Stimulated activated CD4-positive, alpha-beta T cell treated with anti-CD3 and anti-CD28 coated beads, TNF-alpha, amount 100 ng/mL, for 4 hours (primary cell): Measurements from ENCODE around the gene DHX35.

ENCODE experiments used
- DNase-seq, 3 experiments: peaks; one replicate each; pipeline ENCODE4 v3.0.0-alpha.2; 2020; ENCODE audit warnings: low read depth in 3 of 3

Gene DHX35

GRCh38 chr20:39021748-39022147 lies 59.6 kb downstream of the DHX35 start:
- DNase-seq = no peak

- no peak for DNase-seq
Measured at GRCh38 chr20:39025883-39026282, 63.7 kb downstream of the DHX35 start.

DNA sequence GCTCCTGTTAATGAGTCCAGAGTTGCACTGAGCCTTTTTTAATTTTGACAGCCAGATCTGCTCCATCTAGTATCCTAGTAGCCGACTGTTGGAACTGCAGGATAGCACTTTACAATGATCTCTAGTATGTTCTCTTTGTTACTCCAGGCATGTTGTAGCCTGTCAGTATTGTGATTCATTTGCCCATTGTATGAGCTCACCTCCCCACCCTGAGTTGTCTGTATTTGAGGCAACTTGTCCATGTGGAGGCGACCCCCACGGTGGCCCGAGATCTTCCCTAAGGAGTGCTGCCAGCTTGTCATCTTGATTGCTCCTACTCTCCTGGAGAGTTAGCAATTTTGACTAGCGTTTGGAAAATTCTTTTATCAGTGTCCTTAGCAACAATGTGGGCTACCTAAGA lies 67.2 kb downstream of the DHX35 start:
- DNase-seq = no peak

DNA sequence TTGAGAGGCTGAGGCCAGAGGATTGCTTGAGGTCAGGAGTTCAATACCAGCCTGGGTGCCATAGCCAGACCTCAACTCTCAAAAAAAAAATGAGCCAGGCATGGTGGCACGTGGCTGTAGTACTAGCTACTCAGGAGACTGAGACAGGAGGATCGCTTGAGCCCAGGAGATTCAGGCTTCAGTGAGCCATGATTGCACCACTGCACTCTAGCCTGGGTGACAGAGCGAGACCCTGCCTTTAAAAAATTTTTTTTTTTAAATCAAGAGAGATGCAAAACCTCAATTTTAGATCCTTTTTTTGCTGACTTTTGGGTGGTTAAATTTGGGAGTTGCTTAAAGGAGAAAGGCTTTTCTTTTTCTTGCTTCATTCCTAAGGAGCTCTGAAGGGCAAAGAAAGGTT lies 70.9 kb downstream of the DHX35 start:
- no peak for DNase-seq

DNA sequence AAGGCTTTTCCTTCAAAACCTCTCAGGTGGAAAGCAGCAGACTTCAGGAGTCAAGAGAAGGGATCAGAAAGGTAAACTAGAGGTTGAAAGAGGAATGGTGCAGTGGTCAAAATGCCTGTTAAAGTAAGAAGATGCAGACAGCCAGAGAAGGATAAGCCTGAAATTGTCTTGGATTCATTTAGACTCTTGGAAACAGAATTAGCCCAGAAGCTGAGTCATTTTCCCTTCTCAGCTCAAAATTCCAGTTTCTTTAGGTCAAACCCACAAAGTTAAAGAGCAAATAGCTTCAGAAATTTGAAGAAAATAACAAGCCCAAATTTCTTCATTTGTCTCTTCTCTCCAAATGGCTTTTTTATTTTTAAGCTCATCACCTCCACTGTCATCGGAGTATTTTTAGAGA lies 73.9 kb downstream of the DHX35 start:
- no peak for DNase-seq

DNA sequence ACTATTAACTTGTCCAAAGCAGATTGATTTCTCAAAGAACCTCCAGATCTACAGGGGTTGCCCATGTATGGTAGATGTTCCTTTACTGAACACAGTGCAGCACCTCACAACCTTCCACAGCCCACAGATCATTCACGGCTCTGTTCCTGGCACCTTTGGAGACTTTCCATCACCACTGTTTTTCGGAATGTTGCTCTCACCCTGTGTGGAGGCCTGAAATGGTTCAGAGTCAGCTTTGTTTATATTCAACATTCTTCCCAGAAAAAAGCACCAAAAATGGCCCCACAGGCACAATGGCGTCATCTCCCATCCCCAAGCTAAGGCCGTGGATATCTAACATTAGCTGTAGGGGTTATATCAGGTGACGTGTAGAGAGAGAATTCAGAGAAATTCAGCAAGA lies 74.7 kb downstream of the DHX35 start:
- no peak for DNase-seq

- DNase-seq = no peak
Measured at GRCh38 chr20:39038047-39038446, 75.9 kb downstream of the DHX35 start.

DNA sequence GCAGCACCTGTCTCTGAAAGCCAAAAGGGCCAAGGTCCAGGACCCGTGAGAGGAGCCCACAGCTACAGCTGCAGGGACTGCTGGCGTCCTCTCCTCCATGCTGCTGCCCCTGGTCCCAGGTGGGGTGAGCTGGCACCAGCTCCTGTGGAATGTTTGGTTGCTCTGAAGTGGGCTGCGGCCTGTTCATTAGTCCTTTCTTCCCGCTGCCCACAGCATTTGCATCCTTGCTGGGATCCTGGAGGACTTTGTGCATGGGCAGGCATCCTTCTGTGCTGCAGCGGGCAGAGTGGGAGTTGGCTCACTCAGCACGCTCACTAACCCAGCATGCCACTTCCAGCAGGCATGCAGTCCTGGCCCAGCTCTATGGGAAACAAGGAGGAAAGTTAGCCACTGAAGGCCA lies 76.4 kb downstream of the DHX35 start:
- no peak for DNase-seq

- DNase-seq = no peak
Measured at GRCh38 chr20:39039261-39039660, 77.1 kb downstream of the DHX35 start.

DNA sequence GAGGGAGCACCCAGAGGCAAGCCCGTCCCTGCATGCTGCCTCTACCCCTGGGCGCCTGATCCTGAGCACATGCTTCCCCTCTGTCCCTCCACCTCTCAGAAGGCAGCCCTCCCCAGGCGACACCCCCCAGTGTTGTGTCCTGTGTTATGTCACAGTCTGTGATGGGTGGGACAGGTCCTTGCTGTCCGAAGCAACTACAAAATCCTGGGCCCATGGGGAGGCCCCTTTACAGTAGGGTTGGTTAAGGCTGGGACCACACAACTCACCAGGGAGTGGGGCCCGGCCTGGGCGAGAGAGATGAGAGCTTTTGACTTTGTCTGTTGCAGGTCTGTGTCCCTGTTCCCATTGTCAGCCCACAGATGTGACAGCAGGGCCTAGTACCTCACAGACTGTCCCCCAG lies 78.0 kb downstream of the DHX35 start:
- DNase-seq = no peak

GRCh38 chr20:39041067-39041466 lies 78.9 kb downstream of the DHX35 start:
- no peak for DNase-seq

DNA sequence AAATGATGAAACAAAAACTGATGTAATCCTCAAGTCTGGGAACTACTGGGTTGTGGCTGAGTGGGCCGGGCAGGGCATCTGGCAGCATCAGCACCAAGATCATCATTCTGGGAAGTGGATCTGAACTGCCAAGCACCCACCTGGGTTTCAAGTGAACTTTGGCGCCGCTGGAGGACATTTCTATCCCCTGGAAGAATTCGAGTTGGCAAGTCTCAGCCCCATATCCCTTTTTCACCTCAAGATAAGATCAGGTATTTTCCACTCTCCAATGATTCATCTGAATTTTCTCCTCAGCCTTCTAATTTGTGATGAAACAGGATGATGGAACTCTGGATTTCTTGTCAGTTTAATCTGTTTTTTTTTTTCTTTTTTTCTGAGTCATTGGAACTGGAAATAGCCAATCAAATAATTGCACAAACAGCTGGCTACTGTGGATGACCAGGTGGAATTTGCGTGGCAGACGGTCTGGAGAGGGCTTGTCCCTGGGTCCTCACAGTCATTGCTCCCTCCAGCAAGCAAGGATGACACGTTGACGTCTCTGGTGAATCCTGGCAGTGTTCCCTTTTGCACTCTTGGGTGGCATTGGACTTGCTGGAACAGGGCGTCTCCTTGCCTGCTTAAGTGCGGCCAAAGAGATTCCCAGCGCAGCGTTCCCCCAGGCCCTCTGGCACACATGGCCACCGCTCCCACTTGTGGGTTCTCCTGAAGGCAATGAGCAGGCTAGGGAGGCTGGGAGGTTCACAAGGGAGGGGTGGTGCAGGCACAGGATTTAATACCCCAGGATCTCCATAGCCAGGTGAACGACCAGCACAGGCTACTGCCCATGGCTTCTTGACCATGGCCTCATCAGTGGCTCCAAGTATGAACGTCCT lies 80.4 kb downstream of the DHX35 start:
- DNase-seq = no peak

GRCh38 chr20:39044501-39044900 lies 82.4 kb downstream of the DHX35 start:
- DNase-seq = no peak

DNA sequence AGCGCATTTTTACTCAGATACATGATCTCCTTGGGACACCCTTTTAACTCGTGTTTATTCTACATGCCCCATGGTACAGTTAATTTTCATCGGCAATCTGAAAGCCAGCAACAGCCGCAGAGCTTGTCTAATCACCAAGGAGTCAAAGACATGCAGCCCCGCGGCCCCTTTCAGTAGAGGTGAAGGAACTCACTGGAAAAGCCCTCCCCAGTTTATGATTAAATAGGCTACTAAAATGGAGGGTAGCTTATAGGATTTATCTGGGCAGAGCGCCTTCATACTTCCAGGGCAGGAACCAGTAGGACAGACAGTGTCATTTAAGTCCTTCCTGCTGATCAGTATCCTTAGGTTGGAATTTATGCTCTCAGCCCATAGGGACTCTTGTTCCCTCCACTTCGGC lies 83.5 kb downstream of the DHX35 start:
- DNase-seq = no peak

DNA sequence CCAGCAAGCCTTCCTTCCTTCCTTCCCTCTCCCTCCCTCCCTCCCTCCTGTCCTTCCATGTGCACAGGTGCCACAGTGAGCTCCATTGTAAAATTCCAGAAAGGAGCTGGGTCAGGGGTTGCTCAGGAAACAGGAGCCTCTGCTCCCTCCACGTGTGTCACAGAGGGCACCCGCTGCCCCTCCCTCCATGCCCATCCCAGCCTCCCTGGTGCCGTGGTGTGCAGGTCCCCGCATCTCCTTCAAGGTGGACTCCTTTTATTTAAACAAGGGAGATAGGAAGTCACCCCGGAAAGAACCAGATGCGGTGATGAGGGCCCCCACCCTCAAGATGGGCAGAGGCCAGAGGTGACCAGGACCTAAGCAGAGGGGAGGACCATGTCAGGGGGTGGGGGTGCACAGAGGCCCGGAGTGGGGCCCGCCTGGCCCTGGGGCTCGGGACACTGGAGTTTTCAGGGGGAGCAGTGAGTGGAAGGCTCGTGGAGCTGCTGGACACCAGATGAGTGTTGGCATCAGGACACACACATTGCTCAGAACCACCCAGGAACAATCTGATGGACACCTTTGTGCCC lies 85.4 kb downstream of the DHX35 start:
- no peak for DNase-seq

DNA sequence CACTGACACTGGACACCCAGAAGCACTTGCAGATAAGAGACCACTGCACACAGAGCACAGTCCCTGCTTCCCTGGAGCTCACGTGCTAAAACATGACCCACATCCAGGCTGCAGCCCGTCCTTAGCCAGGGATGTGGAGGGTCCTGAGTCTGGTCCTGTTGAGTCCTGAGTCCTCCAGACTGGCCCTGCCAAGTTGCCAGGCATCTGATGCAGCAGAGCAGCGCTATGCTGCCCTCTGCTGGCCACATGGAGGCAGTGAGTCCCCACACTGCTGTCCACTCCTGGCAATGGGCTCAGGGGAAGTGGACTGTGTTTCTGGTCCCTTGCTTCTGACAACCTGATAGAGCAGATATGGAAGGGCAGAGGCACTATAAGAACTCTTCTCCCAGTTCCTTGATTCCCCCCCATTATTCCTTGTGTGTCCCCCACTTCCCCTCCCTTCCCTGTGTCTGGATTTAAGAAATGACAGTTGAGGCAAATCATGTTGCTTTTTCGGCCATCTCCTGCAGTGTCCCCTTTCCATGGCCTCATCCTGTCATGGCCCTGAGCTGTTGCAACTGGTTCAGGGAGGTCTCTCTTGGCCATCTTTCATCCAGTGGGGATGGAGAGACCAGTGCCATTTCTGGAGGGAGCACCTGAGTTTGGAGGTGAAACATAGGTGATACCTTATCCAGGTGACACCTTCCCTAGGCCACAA lies 86.0 kb downstream of the DHX35 start:
- peak; percentile 46 to 52 (median 51) for DNase-seq

DNA sequence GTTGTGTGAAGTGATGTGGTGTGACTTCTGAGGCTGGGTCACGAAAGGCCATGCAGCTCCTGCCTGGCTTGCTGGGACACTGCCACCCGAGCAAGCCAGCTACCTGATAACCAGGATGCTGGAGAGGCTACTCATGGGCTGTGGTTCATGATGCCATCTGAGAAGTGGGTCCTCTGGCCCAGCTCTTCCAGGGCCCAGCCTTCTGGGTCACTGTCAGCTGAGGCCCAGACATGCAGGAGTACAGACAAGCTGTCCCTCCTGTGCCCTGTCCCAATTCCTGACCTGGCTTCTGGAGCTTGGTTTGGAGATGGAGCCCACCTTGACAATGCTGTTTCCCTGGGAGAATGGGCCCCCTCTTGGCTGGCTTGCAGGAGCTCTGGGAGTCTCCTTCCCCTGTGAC lies 87.0 kb downstream of the DHX35 start:
- no peak for DNase-seq

DNA sequence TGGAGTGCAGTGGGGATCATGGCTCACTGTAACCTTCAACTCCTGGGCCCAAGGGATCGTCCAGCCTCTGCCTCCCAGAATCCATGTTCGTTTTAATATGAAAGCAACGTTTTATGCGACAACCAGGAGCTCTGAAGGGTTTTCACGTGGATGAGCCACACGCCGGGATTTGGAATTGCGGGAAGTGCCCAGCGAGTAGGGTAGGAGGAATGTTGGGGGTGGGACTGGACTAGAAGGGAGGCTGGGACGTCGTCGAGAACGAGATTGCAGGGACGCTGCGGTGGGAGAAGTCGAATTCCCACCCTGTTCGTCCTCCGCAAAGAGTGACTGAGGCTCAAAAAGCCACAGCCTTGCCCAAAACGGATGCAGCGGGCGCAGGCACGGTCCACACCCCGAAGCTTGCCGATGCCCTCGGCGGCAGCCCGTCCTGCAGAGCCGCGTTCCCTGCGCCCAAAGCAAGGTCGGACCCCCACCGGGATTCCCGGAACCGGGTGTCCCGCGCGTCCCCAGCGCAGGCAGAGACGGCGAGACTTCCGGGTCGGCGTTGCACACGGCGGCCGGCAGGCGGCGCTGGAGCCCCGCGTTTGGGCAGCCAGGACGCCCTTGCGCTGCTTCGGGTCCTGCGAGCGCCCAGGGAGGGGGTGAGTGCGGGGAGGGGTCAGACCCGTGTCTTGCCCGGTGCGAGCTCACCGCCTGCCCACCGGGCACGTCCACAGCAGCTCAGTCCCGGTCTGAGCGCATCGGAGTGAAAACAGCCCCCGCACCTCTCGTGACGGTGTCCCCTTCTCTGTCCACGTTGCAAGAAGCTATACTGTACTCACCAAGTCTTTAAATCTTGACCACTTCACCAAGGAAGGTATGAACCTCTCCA lies 87.8 kb downstream of the DHX35 start:
- peak; percentile 54 to 67 (median 65) for DNase-seq

DNA sequence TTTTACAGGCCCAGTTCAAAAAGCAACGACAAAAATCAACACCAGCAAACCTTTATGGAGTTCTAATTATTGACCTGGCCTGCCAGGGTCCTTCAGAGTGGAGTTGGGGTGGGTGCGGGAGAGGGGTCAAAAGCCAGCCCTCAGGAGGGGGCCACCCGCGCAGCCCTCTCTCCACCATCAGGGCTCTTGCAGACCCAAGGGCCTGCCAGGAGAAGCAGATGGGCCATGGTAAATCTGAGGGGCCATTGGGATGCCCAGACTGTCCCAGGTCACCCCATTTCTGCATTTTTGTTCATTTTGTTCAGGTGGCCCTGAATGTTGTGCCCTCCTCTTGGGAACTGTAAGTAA lies 88.4 kb downstream of the DHX35 start:
- DNase-seq = no peak

- DNase-seq = no peak
Measured at GRCh38 chr20:39052676-39053075, 90.5 kb downstream of the DHX35 start.

DNA sequence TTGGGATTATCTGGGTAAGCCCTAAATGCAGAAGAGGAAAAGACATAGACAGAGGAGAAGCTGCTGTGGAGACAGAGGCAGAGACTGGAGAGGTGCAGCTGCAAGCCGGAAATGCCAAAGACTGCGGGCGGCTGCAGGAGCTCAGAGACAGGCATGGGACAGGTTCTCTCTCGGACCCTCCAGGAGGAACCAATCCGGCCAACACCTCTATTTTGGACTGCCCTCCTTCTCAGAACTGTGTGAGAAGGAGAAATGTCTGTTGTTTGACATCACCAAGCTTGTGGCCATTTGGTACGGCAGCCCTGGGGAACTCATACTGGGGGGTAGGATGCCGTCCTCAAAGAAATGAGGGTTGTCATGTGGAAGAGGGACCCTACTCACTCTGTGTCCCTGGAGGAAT lies 95.0 kb downstream of the DHX35 start:
- no peak for DNase-seq

DNA sequence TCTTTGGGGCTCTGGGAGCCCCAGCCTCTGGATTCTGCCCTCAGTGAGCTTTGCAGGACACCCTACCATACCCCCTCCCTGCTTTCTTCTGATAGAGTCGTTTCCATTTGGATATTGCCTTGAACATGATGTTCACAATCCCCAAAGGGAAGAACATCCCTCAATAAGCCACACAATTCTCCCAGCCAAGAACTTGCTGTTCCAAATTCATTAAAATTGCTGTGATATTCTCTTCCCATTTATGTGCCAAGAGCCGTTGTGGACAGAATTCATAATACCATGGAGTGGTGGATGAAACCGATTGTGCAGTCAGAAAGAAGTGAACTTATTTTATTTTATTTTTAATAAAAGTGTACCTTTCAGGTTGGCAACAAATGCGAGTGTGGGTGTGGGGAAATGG lies 95.8 kb downstream of the DHX35 start:
- no peak for DNase-seq
